ENCODE results near the gene NPHP1.
"Not testable (repeated sequence)": the region's sequence is repeated elsewhere in the genome, so short reads cannot be mapped to it uniquely, and the experiment has no call there.

Gene NPHP1

GRCh38 chr2:110167326-110168000, 37.4 kb downstream of the NPHP1 start:
- ATAC-seq (ENCODE audit: insufficient read depth, low read depth) (no peak), DNase-seq (no peak)
- Histone ChIP-seq H3K27ac (ENCODE audit: low read length) (no peak overlapping the region), H3K9me3 (ENCODE audit: insufficient read depth, low read length, severe bottlenecking) (no peaks in the 10 kb centered on the region), H2AFZ (ENCODE audit: low read depth, low read length) (no peak overlapping the region), H3K27me3 (ENCODE audit: insufficient read depth, low read length, poor library complexity) (peaks cover 20% of the 10 kb centered on the region), H3K79me2 (ENCODE audit: insufficient read depth, low read length) (no peaks in the 10 kb centered on the region), H3K4me1 (ENCODE audit: insufficient read depth, low read length) (no peaks in the 10 kb centered on the region), H3K4me2 (ENCODE audit: insufficient read depth, low read length) (no peak overlapping the region), H3K36me3 (ENCODE audit: insufficient read depth, low read length) (no peaks in the 10 kb centered on the region), H4K20me1 (ENCODE audit: insufficient read depth, low read length) (no peaks in the 10 kb centered on the region), H3K9ac (ENCODE audit: low read depth, low read length) (no peak overlapping the region), H3K4me3 (ENCODE audit: low read depth in 1 of 2, low read length in 2 of 2) (no peak overlapping the region)
- TF ChIP-seq CTCF (IDR thresholded peaks at IDR 0.05; ENCODE audit: borderline replicate concordance, extremely low read depth, low read length, poor library complexity, severe bottlenecking), result no peak
- TF ChIP-seq EZH2 (IDR thresholded peaks at IDR 0.05; ENCODE audit: borderline replicate concordance, low read depth, low read length, severe bottlenecking), result no peak

GRCh38 chr2:110166266-110166665, 38.5 kb downstream of the NPHP1 start:
- DNase-seq (no peak), ATAC-seq (ENCODE audit: insufficient read depth, low read depth) (no peak)
- Histone ChIP-seq H3K27me3 (ENCODE audit: insufficient read depth, low read length, poor library complexity) (peaks cover 20% of the 10 kb centered on the region), H3K4me3 (ENCODE audit: low read depth in 1 of 2, low read length in 2 of 2) (no peak overlapping the region), H3K36me3 (ENCODE audit: insufficient read depth, low read length) (no peaks in the 10 kb centered on the region), H4K20me1 (ENCODE audit: insufficient read depth, low read length) (no peaks in the 10 kb centered on the region), H3K9ac (ENCODE audit: low read depth, low read length) (no peak overlapping the region), H3K4me1 (ENCODE audit: insufficient read depth, low read length) (no peaks in the 10 kb centered on the region), H2AFZ (ENCODE audit: low read depth, low read length) (no peak overlapping the region), H3K4me2 (ENCODE audit: insufficient read depth, low read length) (no peak overlapping the region), H3K79me2 (ENCODE audit: insufficient read depth, low read length) (no peaks in the 10 kb centered on the region), H3K9me3 (ENCODE audit: insufficient read depth, low read length, severe bottlenecking) (no peaks in the 10 kb centered on the region), H3K27ac (ENCODE audit: low read length) (no peak overlapping the region)
- no peak for TF ChIP-seq CTCF (IDR thresholded peaks at IDR 0.05; ENCODE audit: borderline replicate concordance, extremely low read depth, low read length, poor library complexity, severe bottlenecking)
- TF ChIP-seq EZH2 (IDR thresholded peaks at IDR 0.05; ENCODE audit: borderline replicate concordance, low read depth, low read length, severe bottlenecking), result no peak

GRCh38 chr2:110157153-110157793, 47.5 kb downstream of the NPHP1 start:
- Histone ChIP-seq H3K79me2 (ENCODE audit: insufficient read depth, low read length) (no peaks in the 10 kb centered on the region), H3K27me3 (ENCODE audit: insufficient read depth, low read length, poor library complexity) (no peaks in the 10 kb centered on the region), H4K20me1 (ENCODE audit: insufficient read depth, low read length) (no peaks in the 10 kb centered on the region), H3K4me2 (ENCODE audit: insufficient read depth, low read length) (no peak overlapping the region), H3K4me1 (ENCODE audit: insufficient read depth, low read length) (no peaks in the 10 kb centered on the region), H3K27ac (ENCODE audit: low read length) (no peak overlapping the region), H2AFZ (ENCODE audit: low read depth, low read length) (no peak overlapping the region), H3K9ac (ENCODE audit: low read depth, low read length) (no peak overlapping the region), H3K4me3 (ENCODE audit: low read depth in 1 of 2, low read length in 2 of 2) (no peak overlapping the region), H3K9me3 (ENCODE audit: insufficient read depth, low read length, severe bottlenecking) (peaks cover 7% of the 10 kb centered on the region), H3K36me3 (ENCODE audit: insufficient read depth, low read length) (no peaks in the 10 kb centered on the region)
- TF ChIP-seq CTCF (IDR thresholded peaks at IDR 0.05; ENCODE audit: borderline replicate concordance, extremely low read depth, low read length, poor library complexity, severe bottlenecking), result peak; percentile 82
- TF ChIP-seq EZH2 (IDR thresholded peaks at IDR 0.05; ENCODE audit: borderline replicate concordance, low read depth, low read length, severe bottlenecking), result no peak
- peak; percentile 77 for ATAC-seq (ENCODE audit: insufficient read depth, low read depth)
- DNase-seq, result peak; percentile 35

- not testable (repeated sequence) for H3K4me3 ChIP-seq (ENCODE audit: low read depth in 1 of 2, low read length in 2 of 2); H3K79me2 ChIP-seq (ENCODE audit: insufficient read depth, low read length); H3K4me2 ChIP-seq (ENCODE audit: insufficient read depth, low read length); DNase-seq; H3K36me3 ChIP-seq (ENCODE audit: insufficient read depth, low read length); H2AFZ ChIP-seq (ENCODE audit: low read depth, low read length); H3K4me1 ChIP-seq (ENCODE audit: insufficient read depth, low read length); H3K9me3 ChIP-seq (ENCODE audit: insufficient read depth, low read length, severe bottlenecking); H3K9ac ChIP-seq (ENCODE audit: low read depth, low read length); ATAC-seq (ENCODE audit: insufficient read depth, low read depth); H3K27ac ChIP-seq (ENCODE audit: low read length); H3K27me3 ChIP-seq (ENCODE audit: insufficient read depth, low read length, poor library complexity); H4K20me1 ChIP-seq (ENCODE audit: insufficient read depth, low read length)
These were observed 50.0 kb downstream of the NPHP1 start for GRCh38 chr2:110154828-110155227.

GRCh38 chr2:110154188-110154587, 50.6 kb downstream of the NPHP1 start:
- H3K27me3 ChIP-seq (ENCODE audit: insufficient read depth, low read length, poor library complexity); H3K9ac ChIP-seq (ENCODE audit: low read depth, low read length); DNase-seq; H3K79me2 ChIP-seq (ENCODE audit: insufficient read depth, low read length); H3K4me1 ChIP-seq (ENCODE audit: insufficient read depth, low read length); ATAC-seq (ENCODE audit: insufficient read depth, low read depth); H4K20me1 ChIP-seq (ENCODE audit: insufficient read depth, low read length); H3K9me3 ChIP-seq (ENCODE audit: insufficient read depth, low read length, severe bottlenecking); H3K4me2 ChIP-seq (ENCODE audit: insufficient read depth, low read length); H3K4me3 ChIP-seq (ENCODE audit: low read depth in 1 of 2, low read length in 2 of 2); H3K36me3 ChIP-seq (ENCODE audit: insufficient read depth, low read length); H3K27ac ChIP-seq (ENCODE audit: low read length); H2AFZ ChIP-seq (ENCODE audit: low read depth, low read length): not testable (repeated sequence)

Data from DND-41 (cell line).